ENCODE data around the gene TRIM17. TPM values are rescaled to one million over a fixed set of nuclear protein-coding genes. Genes with fewer than 3 reads are reported as not detected.

The TRIM17 gene
- total and polyA plus RNA-seq, 9 of the 15 experiments (the other 6 are each of a cell fraction or from before 2014, with no cell fraction given) = not detected

- TF ChIP-seq CBX2 (IDR thresholded peaks at IDR 0.05; ENCODE audit: insufficient read depth, low read length, poor library complexity, severe bottlenecking) (no peak), KLF1 (tag; IDR thresholded peaks at IDR 0.05) (peak; percentile 14; the same call in 1 of the 2 replicates), ZNF318 (IDR thresholded peaks at IDR 0.05; ENCODE audit: borderline replicate concordance in 1 of 2, low read depth in 1 of 2) (peak in 1 of 2 experiments; percentile 94; a peak in 2 of 4 replicates), ARNT (IDR thresholded peaks at IDR 0.05) (peak; percentile 51 to 73; a peak in 3 of 4 replicates), ZBTB17 (CRISPR knock-in tag; IDR thresholded peaks at IDR 0.05) (no peak), PHB (CRISPR knock-in tag; IDR thresholded peaks at IDR 0.05) (0 out of 2 replicates have a peak, but pooled peaks have one; percentile 60), GATAD2A (IDR thresholded peaks at IDR 0.05) (peak; percentile 87; the same call in 1 of the 2 replicates), SMAD4 (CRISPR knock-in tag; conservative IDR thresholded peaks at IDR 0.05) (peak; percentile 53), CTBP1 (IDR thresholded peaks at IDR 0.05; ENCODE audit: borderline replicate concordance) (peak; percentile 87), DPF2 (IDR thresholded peaks at IDR 0.05) (peak; percentile 98), CHD4 (IDR thresholded peaks at IDR 0.05; ENCODE audit: insufficient read depth, insufficient replicate concordance, low read depth, low read length, poor library complexity, severe bottlenecking) (no peak), ZC3H4 (CRISPR knock-in tag; IDR thresholded peaks at IDR 0.05; ENCODE audit: borderline replicate concordance) (no peak), TAF7 (tag; IDR thresholded peaks at IDR 0.05) (no peak), MTA1 (IDR thresholded peaks at IDR 0.05; ENCODE audit: borderline replicate concordance) (peak; percentile 83), U2AF1 (optimal IDR thresholded peaks at IDR 0.05; ENCODE audit: low read depth, low read length) (no peak), GABPB1 (CRISPR knock-in tag; IDR thresholded peaks at IDR 0.05) (no peak), ZBTB26 (CRISPR knock-in tag; IDR thresholded peaks at IDR 0.05) (peak; percentile 95), ZFPM2 (CRISPR knock-in tag; IDR thresholded peaks at IDR 0.05) (no peak), HES1 (IDR thresholded peaks at IDR 0.05; ENCODE audit: low read depth) (peak; percentile 61; the same call in 1 of the 2 replicates)
These were observed 35.7 kb upstream of the TRIM17 start (continued) for GRCh38 chr1:228452194-228453021.

All from K562 (cell line).